Neural crest cell (in vitro differentiated cells): Measurements from ENCODE around the gene PRKAR2B. TPM values are rescaled to one million over a fixed set of nuclear protein-coding genes. Genes with fewer than 3 reads are reported as not detected.

ENCODE experiments used
- DNase-seq: peaks from one replicate; pipeline ENCODE4 v3.0.0; 2021; ENCODE audit warnings: low read depth, mixed read lengths, low spot score
- H3K27ac Mint-ChIP-seq: one replicate; pipeline ENCODE4 v1.8.0; 2021; ENCODE audit warnings: mild to moderate bottlenecking, mixed read lengths; ENCODE audit not compliant: unreplicated experiment
- H3K27me3 Mint-ChIP-seq: 2 replicates; pipeline ENCODE4 v1.8.0; 2021; ENCODE audit warnings: low read depth, mild to moderate bottlenecking, mixed read lengths
- H3K36me3 Mint-ChIP-seq: 2 replicates; pipeline ENCODE4 v1.8.0; 2021; ENCODE audit warnings: low read depth, mild to moderate bottlenecking, mixed read lengths
- H3K4me1 Mint-ChIP-seq: 2 replicates; pipeline ENCODE4 v1.8.0; 2021; ENCODE audit warnings: mixed read lengths
- H3K4me3 Mint-ChIP-seq: one replicate; pipeline ENCODE4 v1.8.0; 2021; ENCODE audit warnings: mild to moderate bottlenecking, mixed read lengths
- H3K9me3 Mint-ChIP-seq: 2 replicates; pipeline ENCODE4 v1.8.0; 2021; ENCODE audit warnings: mixed read lengths
- total RNA-seq: library from RNA; stranded (reverse); gene quantifications from 2 replicates; pipeline ENCODE4 v1.2.1, GENCODE V29; 2021
- TF ChIP-seq, protein P1 (sequence below): fragments of 200-600 bp; sonication (generic); conservative IDR thresholded peaks from 2 replicates; pipeline ENCODE4 v1.5.0; 2021; ENCODE audit warnings: antibody characterized with exemption, mild to moderate bottlenecking

Gene PRKAR2B
- total RNA-seq, 1 donor from 2014 or later, result 14.4 TPM

DNA sequence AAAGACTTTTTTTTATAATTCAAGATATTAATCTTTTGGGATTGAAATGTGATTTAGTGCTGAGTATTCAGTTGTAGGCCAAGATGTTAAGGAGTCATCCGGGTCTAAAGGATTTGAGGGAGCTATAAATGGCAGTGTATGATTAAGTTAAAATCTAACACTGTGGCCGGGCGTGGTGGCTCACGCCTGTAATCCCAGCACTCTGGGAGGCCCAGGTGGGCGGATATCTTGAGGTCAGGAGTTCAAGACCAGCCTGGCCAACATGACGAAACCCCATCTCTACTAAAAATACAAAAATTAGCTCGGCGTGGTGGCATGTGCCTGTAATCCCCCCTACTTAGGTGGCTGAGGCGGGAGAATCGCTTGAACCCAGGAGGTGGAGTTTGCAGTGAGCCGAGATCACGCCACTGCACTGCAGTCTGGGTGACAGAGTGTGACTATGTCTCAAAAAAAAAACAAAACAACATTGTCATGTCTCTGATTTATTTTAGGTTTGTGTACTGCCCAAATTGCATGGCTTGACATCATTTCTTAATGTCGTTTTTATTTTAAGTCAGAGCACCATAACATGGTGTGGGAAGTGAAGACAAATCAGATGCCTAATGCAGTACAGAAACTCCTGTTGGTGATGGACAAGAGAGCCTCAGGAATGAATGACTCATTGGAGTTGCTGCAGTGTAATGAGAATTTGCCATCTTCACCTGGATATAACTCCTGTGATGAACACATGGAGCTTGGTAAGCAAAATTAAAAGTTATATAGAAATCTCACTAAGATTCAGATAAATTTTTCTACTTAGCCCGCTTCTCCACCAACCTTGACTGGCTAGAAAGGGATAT, 135.0 kb downstream of the PRKAR2B start:
- Mint-ChIP-seq H3K4me1 (peaks cover under 1% of the 10 kb centered on the region), H3K27me3 (no peaks in the 10 kb centered on the region), H3K9me3 (no peaks in the 10 kb centered on the region), H3K4me3 (no peak overlapping the region), H3K27ac (no peak overlapping the region), H3K36me3 (peaks cover 7% of the 10 kb centered on the region)
- no peak for DNase-seq
- TF ChIP-seq, protein P1, sequence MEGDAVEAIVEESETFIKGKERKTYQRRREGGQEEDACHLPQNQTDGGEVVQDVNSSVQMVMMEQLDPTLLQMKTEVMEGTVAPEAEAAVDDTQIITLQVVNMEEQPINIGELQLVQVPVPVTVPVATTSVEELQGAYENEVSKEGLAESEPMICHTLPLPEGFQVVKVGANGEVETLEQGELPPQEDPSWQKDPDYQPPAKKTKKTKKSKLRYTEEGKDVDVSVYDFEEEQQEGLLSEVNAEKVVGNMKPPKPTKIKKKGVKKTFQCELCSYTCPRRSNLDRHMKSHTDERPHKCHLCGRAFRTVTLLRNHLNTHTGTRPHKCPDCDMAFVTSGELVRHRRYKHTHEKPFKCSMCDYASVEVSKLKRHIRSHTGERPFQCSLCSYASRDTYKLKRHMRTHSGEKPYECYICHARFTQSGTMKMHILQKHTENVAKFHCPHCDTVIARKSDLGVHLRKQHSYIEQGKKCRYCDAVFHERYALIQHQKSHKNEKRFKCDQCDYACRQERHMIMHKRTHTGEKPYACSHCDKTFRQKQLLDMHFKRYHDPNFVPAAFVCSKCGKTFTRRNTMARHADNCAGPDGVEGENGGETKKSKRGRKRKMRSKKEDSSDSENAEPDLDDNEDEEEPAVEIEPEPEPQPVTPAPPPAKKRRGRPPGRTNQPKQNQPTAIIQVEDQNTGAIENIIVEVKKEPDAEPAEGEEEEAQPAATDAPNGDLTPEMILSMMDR, result no peak

DNA sequence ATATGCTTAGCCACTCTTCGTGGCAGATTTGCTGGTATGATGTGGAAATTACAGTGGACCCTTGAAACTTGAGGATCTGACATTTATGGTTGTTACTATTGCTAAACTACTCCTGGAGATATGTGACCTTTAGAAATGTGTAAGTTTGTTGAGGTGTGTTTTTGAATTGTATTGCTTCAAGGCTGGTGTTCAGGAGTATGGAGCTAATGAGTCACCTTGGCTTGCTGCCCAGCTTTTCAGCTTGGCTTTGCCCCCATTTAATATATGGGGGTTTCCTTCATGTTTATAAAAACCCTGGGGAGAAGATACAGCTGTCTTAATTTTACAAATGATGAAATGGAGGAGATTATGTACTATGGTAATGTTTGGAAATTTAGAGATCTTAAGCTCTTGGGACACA, 135.9 kb downstream of the PRKAR2B start:
- Mint-ChIP-seq H3K27me3 (no peaks in the 10 kb centered on the region), H3K9me3 (no peaks in the 10 kb centered on the region), H3K36me3 (peaks cover 10% of the 10 kb centered on the region), H3K27ac (no peak overlapping the region), H3K4me1 (no peaks in the 10 kb centered on the region), H3K4me3 (no peak overlapping the region)
- TF ChIP-seq, protein P1, result no peak
- no peak for DNase-seq

DNA sequence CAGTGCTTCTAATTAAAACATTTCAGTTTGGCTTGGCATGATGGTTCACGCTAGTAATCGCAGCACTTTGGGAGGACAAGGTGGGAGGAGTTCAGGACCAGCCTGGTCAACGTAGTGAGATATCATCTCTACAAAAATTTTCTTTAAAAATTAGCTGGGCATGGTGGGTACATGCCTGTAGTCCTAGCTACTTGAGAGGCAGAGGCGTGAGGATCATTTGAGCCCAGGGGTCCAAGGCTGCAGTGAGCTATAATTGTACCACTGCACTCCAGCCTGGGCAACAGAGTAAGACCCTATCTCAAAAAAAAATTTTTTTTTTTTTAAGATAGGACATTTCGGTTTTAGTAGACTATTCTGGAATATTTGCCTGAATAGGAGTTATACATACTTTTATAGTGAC, 136.7 kb downstream of the PRKAR2B start:
- TF ChIP-seq, protein P1, result no peak
- no peak for DNase-seq
- no peaks in the 10 kb centered on the region for H3K4me1 Mint-ChIP-seq
- no peaks in the 10 kb centered on the region for H3K9me3 Mint-ChIP-seq
- no peaks in the 10 kb centered on the region for H3K27me3 Mint-ChIP-seq
- H3K4me3 Mint-ChIP-seq, result no peak overlapping the region
- no peak overlapping the region for H3K27ac Mint-ChIP-seq
- H3K36me3 Mint-ChIP-seq, result peaks cover 10% of the 10 kb centered on the region

DNA sequence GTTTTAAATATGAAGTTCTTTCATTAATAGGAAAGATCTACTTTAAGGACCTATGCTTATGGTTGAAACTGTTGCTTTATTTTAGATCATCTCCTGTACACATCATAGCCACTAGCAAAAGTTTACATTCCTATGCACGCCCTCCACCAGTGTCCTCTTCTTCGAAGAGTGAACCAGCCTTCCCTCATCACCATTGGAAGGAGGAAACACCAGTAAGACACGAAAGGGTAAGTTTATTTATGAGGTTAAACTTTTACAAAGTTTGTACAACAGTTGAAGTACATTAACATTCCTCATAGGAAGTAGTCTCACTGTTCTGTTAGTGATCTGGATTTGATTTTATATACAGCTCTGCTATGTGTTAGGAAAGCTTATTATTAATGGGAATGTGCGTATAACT, 141.2 kb downstream of the PRKAR2B start:
- Mint-ChIP-seq H3K36me3 (peaks cover 18% of the 10 kb centered on the region), H3K4me1 (no peaks in the 10 kb centered on the region), H3K4me3 (no peak overlapping the region), H3K9me3 (no peaks in the 10 kb centered on the region), H3K27me3 (no peaks in the 10 kb centered on the region), H3K27ac (no peak overlapping the region)
- TF ChIP-seq, protein P1, result no peak
- no peak for DNase-seq

DNA sequence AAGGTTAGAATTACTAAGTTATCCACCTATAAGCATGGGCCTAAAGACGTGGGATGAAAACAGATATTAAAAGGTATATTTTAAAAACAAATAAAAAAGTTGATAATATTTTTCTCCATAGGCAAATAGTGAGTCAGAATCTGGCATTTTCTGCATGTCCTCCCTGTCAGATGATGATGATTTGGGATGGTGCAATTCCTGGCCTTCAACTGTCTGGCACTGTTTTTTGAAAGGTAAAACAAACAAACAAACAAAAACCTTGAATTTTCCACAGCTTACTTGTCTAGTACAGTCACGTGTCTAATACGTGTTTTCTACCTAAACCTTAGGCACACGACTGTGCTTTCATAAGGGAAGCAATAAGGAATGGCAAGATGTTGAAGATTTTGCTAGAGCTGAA, 141.7 kb downstream of the PRKAR2B start:
- H3K36me3 Mint-ChIP-seq, result peaks cover 14% of the 10 kb centered on the region
- TF ChIP-seq, protein P1, result no peak
- no peak overlapping the region for H3K4me3 Mint-ChIP-seq
- H3K4me1 Mint-ChIP-seq, result no peaks in the 10 kb centered on the region
- H3K9me3 Mint-ChIP-seq, result no peaks in the 10 kb centered on the region
- no peak for DNase-seq
- H3K27ac Mint-ChIP-seq, result no peak overlapping the region
- no peaks in the 10 kb centered on the region for H3K27me3 Mint-ChIP-seq
